ENCODE measurements around the gene TYRO3. TPM values are rescaled to one million over a fixed set of nuclear protein-coding genes. Genes with fewer than 3 reads are reported as not detected.

The TYRO3 gene
- polyA plus RNA-seq, 1 of the 3 experiments (the other 2 are of a cell fraction) = 8.7 TPM

DNA sequence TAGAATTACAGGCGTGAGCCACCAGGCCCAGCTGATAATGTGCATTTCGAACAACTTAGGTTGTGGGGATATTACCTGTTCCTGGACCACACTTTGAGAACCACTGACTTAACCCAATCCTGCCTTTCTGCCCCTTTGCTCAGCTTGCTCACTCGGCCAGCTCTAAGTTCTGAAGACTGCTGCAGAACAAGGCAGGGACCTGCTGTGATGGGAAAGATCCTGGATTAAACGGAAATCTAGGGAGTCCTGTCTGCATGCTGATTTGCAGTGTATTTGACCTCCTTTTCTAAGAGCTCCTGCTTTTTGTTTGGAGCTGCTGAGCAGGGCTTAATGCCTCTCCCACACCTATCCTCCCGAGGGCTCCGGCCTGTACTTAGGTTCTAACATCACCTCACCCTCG lies 48.3 kb upstream of the TYRO3 start:
- DNase-seq = no peak
- ChIA-PET POLR2A (no interaction called here), CTCF (interaction anchor here (1.5 kb wide), 1 partner anchor 45 kb away, joined by 4 read pairs; no protein-coding TSS in a partner anchor)
- H3F3A ChIP-seq (replicated peaks; ENCODE audit: insufficient read depth) = no peaks in the 10 kb centered on the region
- no peak overlapping the region for H2AFZ ChIP-seq (ENCODE audit: low read depth)
- no peak overlapping the region for H3K4me2 ChIP-seq
- H3K27me3 ChIP-seq (ENCODE audit: insufficient read depth) = peaks cover 7% of the 10 kb centered on the region; the same call in 1 of the 2 replicates
- H3K4me3 ChIP-seq (ENCODE audit: low read depth in 2 of 2, low read length in 1 of 2) = no peak overlapping the region
- H3K4me1 ChIP-seq (ENCODE audit: control insufficient read depth in 1 of 2, insufficient read depth in 2 of 2, low read depth in 1 of 2, low read length in 1 of 2) = peaks cover 0 to 13% of the 10 kb centered on the region in 2 experiments; a peak in 1 of 4 replicates
- no peaks in the 10 kb centered on the region for H3K79me2 ChIP-seq (ENCODE audit: insufficient read depth)
- no peaks in the 10 kb centered on the region for H3K9me2 ChIP-seq
- no peaks in the 10 kb centered on the region for H3K9me3 ChIP-seq
- TF ChIP-seq MEF2A (IDR thresholded peaks at IDR 0.05; ENCODE audit: borderline replicate concordance, low read depth) (no peak), RXRA (IDR thresholded peaks at IDR 0.05; ENCODE audit: borderline replicate concordance, low read depth) (no peak), SMC3 (IDR thresholded peaks at IDR 0.05; ENCODE audit: low read depth, low read length) (no peak), JUND (IDR thresholded peaks at IDR 0.05) (no peak), ELF1 (IDR thresholded peaks at IDR 0.05) (no peak), TCF12 (IDR thresholded peaks at IDR 0.05) (no peak), FOXM1 (IDR thresholded peaks at IDR 0.05; ENCODE audit: low read depth) (no peak), NFIC (IDR thresholded peaks at IDR 0.05; ENCODE audit: borderline replicate concordance) (no peak), RAD21 (IDR thresholded peaks at IDR 0.05; ENCODE audit: low read length) (no peak), SIN3A (IDR thresholded peaks at IDR 0.05; ENCODE audit: borderline replicate concordance, low read depth, low read length) (no peak), RCOR1 (IDR thresholded peaks at IDR 0.05; ENCODE audit: low read length) (no peak)
- TF ChIP-seq, protein P1, sequence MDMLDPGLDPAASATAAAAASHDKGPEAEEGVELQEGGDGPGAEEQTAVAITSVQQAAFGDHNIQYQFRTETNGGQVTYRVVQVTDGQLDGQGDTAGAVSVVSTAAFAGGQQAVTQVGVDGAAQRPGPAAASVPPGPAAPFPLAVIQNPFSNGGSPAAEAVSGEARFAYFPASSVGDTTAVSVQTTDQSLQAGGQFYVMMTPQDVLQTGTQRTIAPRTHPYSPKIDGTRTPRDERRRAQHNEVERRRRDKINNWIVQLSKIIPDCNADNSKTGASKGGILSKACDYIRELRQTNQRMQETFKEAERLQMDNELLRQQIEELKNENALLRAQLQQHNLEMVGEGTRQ (IDR thresholded peaks at IDR 0.05; ENCODE audit: borderline replicate concordance, low read depth, low read length) = no peak
- TF ChIP-seq, protein P2, sequence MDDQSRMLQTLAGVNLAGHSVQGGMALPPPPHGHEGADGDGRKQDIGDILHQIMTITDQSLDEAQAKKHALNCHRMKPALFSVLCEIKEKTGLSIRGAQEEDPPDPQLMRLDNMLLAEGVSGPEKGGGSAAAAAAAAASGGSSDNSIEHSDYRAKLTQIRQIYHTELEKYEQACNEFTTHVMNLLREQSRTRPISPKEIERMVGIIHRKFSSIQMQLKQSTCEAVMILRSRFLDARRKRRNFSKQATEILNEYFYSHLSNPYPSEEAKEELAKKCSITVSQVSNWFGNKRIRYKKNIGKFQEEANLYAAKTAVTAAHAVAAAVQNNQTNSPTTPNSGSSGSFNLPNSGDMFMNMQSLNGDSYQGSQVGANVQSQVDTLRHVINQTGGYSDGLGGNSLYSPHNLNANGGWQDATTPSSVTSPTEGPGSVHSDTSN (IDR thresholded peaks at IDR 0.05) = no peak
- H4K20me1 ChIP-seq (ENCODE audit: insufficient read depth) = no peaks in the 10 kb centered on the region
- no peak overlapping the region for H3K9ac ChIP-seq
- H3K36me3 ChIP-seq (replicated peaks in 1 of 2; ENCODE audit: control insufficient read depth in 1 of 2, insufficient read depth in 2 of 2, low read length in 1 of 2) = no peaks in the 10 kb centered on the region
- 95% methylated on average over 7 of the region's 7 CpGs for WGBS (ENCODE audit: low lambda C conversion rate)
- H3K27ac ChIP-seq (ENCODE audit: low read depth in 2 of 2, low read length in 1 of 2) = no peak overlapping the region

DNA sequence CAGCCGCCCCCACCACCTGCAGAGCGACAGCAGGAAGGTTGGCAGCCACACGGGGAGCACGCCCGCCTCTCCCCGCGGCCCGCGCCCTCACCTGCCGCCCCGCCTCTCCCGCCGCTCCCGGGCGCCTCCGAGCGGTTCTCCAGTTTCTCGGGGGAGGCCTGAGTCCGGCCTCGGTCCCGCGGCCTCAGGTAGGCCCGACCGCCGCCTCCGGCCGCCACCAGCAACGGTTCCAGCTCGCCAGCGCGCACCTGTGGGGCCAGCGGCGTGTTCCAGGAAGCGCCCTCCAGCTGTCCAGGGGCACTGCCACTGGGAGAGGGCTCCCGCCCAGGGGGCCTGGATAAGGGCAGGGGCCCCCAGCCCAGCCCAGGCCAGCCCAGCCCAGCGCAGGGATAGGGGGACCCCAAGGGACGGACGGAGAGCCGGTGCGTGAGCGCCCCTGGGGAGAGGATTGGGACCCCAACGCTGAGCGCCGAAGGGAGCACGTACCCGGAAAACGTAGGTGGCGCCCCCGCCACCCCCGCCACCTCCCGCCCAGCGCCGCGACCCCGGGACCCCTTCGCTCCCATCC lies 47.6 kb upstream of the TYRO3 start:
- no peak overlapping the region for H3K4me3 ChIP-seq (ENCODE audit: low read depth in 2 of 2, low read length in 1 of 2)
- H3K4me1 ChIP-seq (ENCODE audit: control insufficient read depth in 1 of 2, insufficient read depth in 2 of 2, low read depth in 1 of 2, low read length in 1 of 2) = peaks cover 0 to 13% of the 10 kb centered on the region in 2 experiments; a peak in 1 of 4 replicates
- H3K36me3 ChIP-seq (replicated peaks in 1 of 2; ENCODE audit: control insufficient read depth in 1 of 2, insufficient read depth in 2 of 2, low read length in 1 of 2) = peaks cover 0 to 3% of the 10 kb centered on the region in 2 experiments
- H3K9ac ChIP-seq = no peak overlapping the region
- TF ChIP-seq TEAD4 (IDR thresholded peaks at IDR 0.05; ENCODE audit: borderline replicate concordance, insufficient read depth) (no peak), NRF1 (IDR thresholded peaks at IDR 0.05; ENCODE audit: low read depth, low read length) (no peak), TCF12 (IDR thresholded peaks at IDR 0.05) (no peak), YY1 (IDR thresholded peaks at IDR 0.05; ENCODE audit: low read depth) (no peak), SIN3A (IDR thresholded peaks at IDR 0.05; ENCODE audit: borderline replicate concordance, low read depth, low read length) (no peak), FOSL2 (IDR thresholded peaks at IDR 0.05; ENCODE audit: borderline replicate concordance, low read depth) (no peak), EZH2phosphoT487 (IDR thresholded peaks at IDR 0.05; ENCODE audit: borderline replicate concordance, low read depth) (no peak), FOXJ3 (CRISPR knock-in tag; IDR thresholded peaks at IDR 0.05) (no peak), MEF2A (IDR thresholded peaks at IDR 0.05; ENCODE audit: borderline replicate concordance, low read depth) (no peak), GABPA (IDR thresholded peaks at IDR 0.05; ENCODE audit: low read depth) (no peak), GATA2 (CRISPR knock-in tag; IDR thresholded peaks at IDR 0.05) (no peak), JUND (IDR thresholded peaks at IDR 0.05) (no peak)
- TF ChIP-seq, protein P1 (IDR thresholded peaks at IDR 0.05; ENCODE audit: borderline replicate concordance, low read depth, low read length) = no peak
- no peaks in the 10 kb centered on the region for H3K9me3 ChIP-seq
- CTCF ChIA-PET = interaction anchor here (0.5 to 1.5 kb wide), 2 partner anchors 46 to 137 kb away, joined by 3 to 4 read pairs; no protein-coding TSS in a partner anchor
- no peaks in the 10 kb centered on the region for H4K20me1 ChIP-seq (ENCODE audit: insufficient read depth)
- DNase-seq = no peak
- H3K27me3 ChIP-seq (ENCODE audit: insufficient read depth) = peaks cover 7% of the 10 kb centered on the region; the same call in 1 of the 2 replicates
- no peak overlapping the region for H2AFZ ChIP-seq (ENCODE audit: low read depth)
- H3F3A ChIP-seq (replicated peaks; ENCODE audit: insufficient read depth) = no peaks in the 10 kb centered on the region
- WGBS (ENCODE audit: low lambda C conversion rate) = 92% methylated on average over 47 of the region's 56 CpGs
- POLR2A ChIA-PET = no interaction called here
- H3K9me2 ChIP-seq = no peaks in the 10 kb centered on the region
- no peaks in the 10 kb centered on the region for H3K79me2 ChIP-seq (ENCODE audit: insufficient read depth)
- no peak overlapping the region for H3K4me2 ChIP-seq
- no peak overlapping the region for H3K27ac ChIP-seq (ENCODE audit: low read depth in 2 of 2, low read length in 1 of 2)
